Gastroesophageal sphincter (tissue), 4 donors: Measurements from ENCODE around the gene CFAP69. TPM values are rescaled to one million over a fixed set of nuclear protein-coding genes. Genes with fewer than 3 reads are reported as not detected.
"Not testable (repeated sequence)": the region's sequence is repeated elsewhere in the genome, so short reads cannot be mapped to it uniquely, and the experiment has no call there.

ENCODE experiments used
- ATAC-seq: fragments of 150-250 bp; one replicate; pipeline ENCODE4 v1.9.1; 2016; ENCODE audit warnings: mild to moderate bottlenecking, moderate library complexity
- H3K27ac ChIP-seq, 4 donors: fragments of 200-600 bp; sonication (generic) in 3 of 4; 1 replicate in 3 of 4; 2 replicates in 1 of 4; pipeline ENCODE4 v1.5.1; 2016 to 2019
- H3K27me3 ChIP-seq: fragments of 200-600 bp; sonication (generic); one replicate; pipeline ENCODE4 v1.5.1; 2019
- H3K36me3 ChIP-seq, 2 donors: fragments of 200-600 bp; sonication (generic); one replicate each; pipeline ENCODE4 v1.5.1; 2019; ENCODE audit warnings: control low read depth in 1 of 2
- H3K4me1 ChIP-seq, 3 donors: fragments of 200-600 bp; sonication (generic); 1 replicate in 2 of 3; 2 replicates in 1 of 3; pipeline ENCODE4 v1.5.1; 2016 to 2019; ENCODE audit warnings: control low read depth in 2 of 3
- H3K4me3 ChIP-seq, 2 donors: fragments of 200-600 bp; sonication (generic); one replicate each; pipeline ENCODE4 v1.5.1; 2019; ENCODE audit warnings: mild to moderate bottlenecking in 1 of 2, moderate library complexity in 1 of 2
- H3K9me3 ChIP-seq, 3 donors: fragments of 200-600 bp; sonication (generic); one replicate each; pipeline ENCODE4 v1.5.1; 2017 to 2019; ENCODE audit warnings: control low read depth in 2 of 3
- CTCF ChIP-seq, 4 experiments: fragments of 200-600 bp in 2 of 4; fragments of 450-650 bp in 2 of 4; sonication (generic) in 1 of 4; IDR thresholded peaks; one replicate each; pipeline ENCODE4 v1.5.1; 2017 to 2019; ENCODE audit warnings: antibody characterized with exemption in 4 of 4, mild to moderate bottlenecking in 2 of 4, moderate library complexity in 2 of 4
- EP300 ChIP-seq: sonication (generic); formaldehyde crosslinking; IDR thresholded peaks from one replicate; pipeline ENCODE4 v1.6.1; 2017; ENCODE audit warnings: antibody characterized with exemption, mild to moderate bottlenecking
- POLR2A ChIP-seq, 2 donors: fragments of 450-650 bp; IDR thresholded peaks; one replicate each; pipeline ENCODE4 v1.6.1; 2017; ENCODE audit warnings: antibody characterized with exemption in 2 of 2, mild to moderate bottlenecking in 2 of 2, moderate library complexity in 1 of 2
- POLR2AphosphoS5 ChIP-seq: sonication (generic); formaldehyde crosslinking; IDR thresholded peaks from one replicate; pipeline ENCODE4 v1.6.1; 2017; ENCODE audit warnings: antibody characterized with exemption
- WGBS, 2 donors: methylation state at CpG; one replicate each; pipeline ENCODE4 v1.1.5; 2018; ENCODE audit warnings: low coverage in 1 of 2; 5-methylcytosine and 5-hydroxymethylcytosine counted together
- total RNA-seq, 4 donors: library from RNA; depleted of rRNA; stranded (reverse); fragments of >200 nt; gene quantifications; one replicate each; pipeline ENCODE4 v1.1.0, GENCODE V29; 2016

CFAP69 gene
- total RNA-seq, 4 donors from 2014 or later = 6.1 to 11.5 (median 7.2) TPM

GRCh38 chr7:90248706-90249105 is 3.7 kb downstream of the CFAP69 start:
- H3K27me3 ChIP-seq = no peaks in the 10 kb centered on the region
- no peak overlapping the region for H3K4me3 ChIP-seq
- no peaks in the 10 kb centered on the region for H3K36me3 ChIP-seq
- no peaks in the 10 kb centered on the region for H3K9me3 ChIP-seq
- H3K4me1 ChIP-seq = peaks cover 4 to 35% (median 5%) of the 10 kb centered on the region in 3 donors
- no peak overlapping the region for H3K27ac ChIP-seq
- WGBS, 2 donors = 66 to 81% methylated on average over 3 of the region's 3 CpGs
- no peak for ATAC-seq
- TF ChIP-seq CTCF (IDR thresholded peaks at IDR 0.05) (no peak), POLR2AphosphoS5 (no peak), POLR2A (IDR thresholded peaks at IDR 0.05) (no peak), EP300 (no peak)

- Histone ChIP-seq H3K4me1 (peaks cover 0 to 22% (median 4%) of the 10 kb centered on the region in 3 donors), H3K4me3 (no peak overlapping the region), H3K27me3 (no peaks in the 10 kb centered on the region), H3K9me3 (no peaks in the 10 kb centered on the region), H3K36me3 (no peaks in the 10 kb centered on the region), H3K27ac (peak overlapping the region in 3 of 4 donors; percentile 23 to 43 (median 32))
- ATAC-seq = peak; percentile 52
- 18 to 32% methylated on average over 3 of the region's 3 CpGs for WGBS, 2 donors
- TF ChIP-seq EP300 = no peak
- no peak for TF ChIP-seq CTCF (IDR thresholded peaks at IDR 0.05)
Observed at GRCh38 chr7:90250601-90251303, 5.8 kb downstream of the CFAP69 start.

- Histone ChIP-seq H3K9me3 (no peaks in the 10 kb centered on the region), H3K27ac (peak overlapping the region in 2 of 4 donors; percentile 25 to 32), H3K4me1 (peaks cover 0 to 17% (median 4%) of the 10 kb centered on the region in 3 donors), H3K36me3 (no peaks in the 10 kb centered on the region), H3K27me3 (no peaks in the 10 kb centered on the region), H3K4me3 (no peak overlapping the region)
- no peak for TF ChIP-seq POLR2A (IDR thresholded peaks at IDR 0.05)
- no peak for TF ChIP-seq EP300
- no peak for TF ChIP-seq CTCF (IDR thresholded peaks at IDR 0.05)
- TF ChIP-seq POLR2AphosphoS5 = no peak
- ATAC-seq = no peak
- 29 to 42% methylated on average over 1 of the region's 1 CpG for WGBS, 2 donors
Observed at GRCh38 chr7:90251304-90251635, 6.3 kb downstream of the CFAP69 start.

GRCh38 chr7:90256011-90256410 is 11.0 kb downstream of the CFAP69 start:
- H3K4me1 ChIP-seq, H3K9me3 ChIP-seq, H3K36me3 ChIP-seq, H3K4me3 ChIP-seq, ATAC-seq, H3K27me3 ChIP-seq, H3K27ac ChIP-seq: not testable (repeated sequence)
- 93 to 94% methylated on average over 5 of the region's 5 CpGs for WGBS, 2 donors

- Histone ChIP-seq H3K9me3 (no peaks in the 10 kb centered on the region), H3K27ac (no peak overlapping the region), H3K4me1 (no peaks in the 10 kb centered on the region), H3K4me3 (no peak overlapping the region), H3K36me3 (no peaks in the 10 kb centered on the region), H3K27me3 (no peaks in the 10 kb centered on the region)
- ATAC-seq = no peak
- TF ChIP-seq EP300 (no peak), POLR2AphosphoS5 (no peak), CTCF (IDR thresholded peaks at IDR 0.05) (no peak), POLR2A (IDR thresholded peaks at IDR 0.05) (no peak)
- 17 to 52% methylated on average over 1 of the region's 1 CpG for WGBS, 2 donors
Observed at GRCh38 chr7:90256778-90257177, 11.8 kb downstream of the CFAP69 start.
